Measurements from ENCODE around the gene KEAP1. TPM values are rescaled to one million over a fixed set of nuclear protein-coding genes. Genes with fewer than 3 reads are reported as not detected.

KEAP1 gene
- total and polyA plus RNA-seq, 9 of the 15 experiments (the other 6 are each of a cell fraction or from before 2014, with no cell fraction given) = 2.1 to 95.6 (median 64.3) TPM

DNA sequence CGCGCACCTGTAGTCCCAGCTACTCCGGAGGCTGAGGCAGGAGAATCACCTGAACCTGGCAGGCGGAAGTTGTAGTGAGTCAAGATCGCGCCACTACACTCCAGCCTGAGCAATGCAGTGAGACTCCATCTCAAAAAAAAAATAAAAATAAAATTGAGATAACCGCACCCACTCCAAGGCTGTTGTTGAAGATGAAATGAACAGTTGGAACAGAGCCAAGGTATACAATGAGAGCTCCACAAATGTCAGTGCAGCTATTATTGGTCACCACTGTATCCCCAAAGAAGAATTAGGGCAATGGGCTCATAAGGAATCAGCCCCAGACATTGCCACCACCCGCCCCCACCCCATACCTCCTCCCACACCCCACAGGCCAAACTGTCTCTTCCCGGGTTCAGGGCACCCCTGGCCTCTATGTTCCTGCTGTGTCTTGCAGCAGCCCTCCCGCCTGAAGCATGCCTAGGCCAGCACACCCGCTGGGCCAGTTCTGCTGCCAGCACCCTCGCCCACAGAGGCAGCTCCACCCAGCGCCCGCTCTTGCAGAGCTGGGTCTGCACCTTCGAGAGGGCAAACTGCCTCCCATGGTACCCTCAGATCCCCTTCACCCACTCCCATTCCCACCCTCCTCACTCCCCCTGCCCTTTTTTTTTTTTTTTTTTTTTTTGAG, 17.6 kb upstream of the KEAP1 start:
- H3K27ac ChIP-seq (ENCODE audit: extremely low read depth, low read depth, low read length) = no peak overlapping the region
- 66% methylated on average over 14 of the region's 15 CpGs for WGBS (ENCODE audit: insufficient coverage, low coverage, missing lambda C conversion rate)
- H3K79me2 ChIP-seq (ENCODE audit: control insufficient read depth, insufficient read depth, low read length) = no peaks in the 10 kb centered on the region
- BruUV-seq (replicated peaks) = no TSS peak
- H3K9me3 ChIP-seq (replicated peaks; ENCODE audit: control insufficient read depth, insufficient read depth, low read depth, low read length) = no peaks in the 10 kb centered on the region
- no peaks in the 10 kb centered on the region; the same call in 1 of the 2 replicates for H4K20me1 ChIP-seq (replicated peaks; ENCODE audit: control insufficient read depth, insufficient read depth, low read length)
- no peak overlapping the region for H3K9ac ChIP-seq (ENCODE audit: insufficient read depth in 1 of 2, low read depth in 2 of 2, low read length in 2 of 2)
- in situ Hi-C loops (cut with MboI) = no loop called here
- no peak overlapping the region for H3K4me2 ChIP-seq (ENCODE audit: insufficient read depth, low read length)
- ChIA-PET POLR2A (no interaction called here), CTCF (ENCODE audit: low intra/inter-chr PET ratio) (no interaction called here)
- TF ChIP-seq EGR1 (conservative IDR thresholded peaks at IDR 0.05) = no peak
- TF ChIP-seq NFIC (IDR thresholded peaks at IDR 0.05) = peak; percentile 85
- no peak for TF ChIP-seq GATA2 (CRISPR knock-in tag; IDR thresholded peaks at IDR 0.05)
- TF ChIP-seq TAF15 (IDR thresholded peaks at IDR 0.05; ENCODE audit: low read depth, low read length) = no peak
- TF ChIP-seq BRCA1 (IDR thresholded peaks at IDR 0.05) = no peak
- TF ChIP-seq BRCA1 (CRISPR knock-in tag; IDR thresholded peaks at IDR 0.05) = no peak
- TF ChIP-seq, protein P1, sequence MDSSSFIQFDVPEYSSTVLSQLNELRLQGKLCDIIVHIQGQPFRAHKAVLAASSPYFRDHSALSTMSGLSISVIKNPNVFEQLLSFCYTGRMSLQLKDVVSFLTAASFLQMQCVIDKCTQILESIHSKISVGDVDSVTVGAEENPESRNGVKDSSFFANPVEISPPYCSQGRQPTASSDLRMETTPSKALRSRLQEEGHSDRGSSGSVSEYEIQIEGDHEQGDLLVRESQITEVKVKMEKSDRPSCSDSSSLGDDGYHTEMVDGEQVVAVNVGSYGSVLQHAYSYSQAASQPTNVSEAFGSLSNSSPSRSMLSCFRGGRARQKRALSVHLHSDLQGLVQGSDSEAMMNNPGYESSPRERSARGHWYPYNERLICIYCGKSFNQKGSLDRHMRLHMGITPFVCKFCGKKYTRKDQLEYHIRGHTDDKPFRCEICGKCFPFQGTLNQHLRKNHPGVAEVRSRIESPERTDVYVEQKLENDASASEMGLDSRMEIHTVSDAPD (CRISPR knock-in tag; IDR thresholded peaks at IDR 0.05) = no peak
- peak; percentile 96 for TF ChIP-seq ZKSCAN8 (CRISPR knock-in tag; IDR thresholded peaks at IDR 0.05)
- TF ChIP-seq, protein P2, sequence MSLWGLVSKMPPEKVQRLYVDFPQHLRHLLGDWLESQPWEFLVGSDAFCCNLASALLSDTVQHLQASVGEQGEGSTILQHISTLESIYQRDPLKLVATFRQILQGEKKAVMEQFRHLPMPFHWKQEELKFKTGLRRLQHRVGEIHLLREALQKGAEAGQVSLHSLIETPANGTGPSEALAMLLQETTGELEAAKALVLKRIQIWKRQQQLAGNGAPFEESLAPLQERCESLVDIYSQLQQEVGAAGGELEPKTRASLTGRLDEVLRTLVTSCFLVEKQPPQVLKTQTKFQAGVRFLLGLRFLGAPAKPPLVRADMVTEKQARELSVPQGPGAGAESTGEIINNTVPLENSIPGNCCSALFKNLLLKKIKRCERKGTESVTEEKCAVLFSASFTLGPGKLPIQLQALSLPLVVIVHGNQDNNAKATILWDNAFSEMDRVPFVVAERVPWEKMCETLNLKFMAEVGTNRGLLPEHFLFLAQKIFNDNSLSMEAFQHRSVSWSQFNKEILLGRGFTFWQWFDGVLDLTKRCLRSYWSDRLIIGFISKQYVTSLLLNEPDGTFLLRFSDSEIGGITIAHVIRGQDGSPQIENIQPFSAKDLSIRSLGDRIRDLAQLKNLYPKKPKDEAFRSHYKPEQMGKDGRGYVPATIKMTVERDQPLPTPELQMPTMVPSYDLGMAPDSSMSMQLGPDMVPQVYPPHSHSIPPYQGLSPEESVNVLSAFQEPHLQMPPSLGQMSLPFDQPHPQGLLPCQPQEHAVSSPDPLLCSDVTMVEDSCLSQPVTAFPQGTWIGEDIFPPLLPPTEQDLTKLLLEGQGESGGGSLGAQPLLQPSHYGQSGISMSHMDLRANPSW (CRISPR knock-in tag; IDR thresholded peaks at IDR 0.05) = no peak
- no peak for TF ChIP-seq TAF7 (tag; IDR thresholded peaks at IDR 0.05)
- H3K27me3 ChIP-seq (ENCODE audit: control insufficient read depth in 2 of 2, insufficient read depth in 2 of 2, low read length in 2 of 2) = peaks cover 0 to 10% of the 10 kb centered on the region in 2 experiments; a peak in 3 of 5 replicates
- FAIRE-seq (no peak), DNase-seq (ENCODE audit: extremely low read depth in 1 of 4, low spot score in 3 of 4) (no peak), ATAC-seq (no peak)
- no peaks in the 10 kb centered on the region for H3K36me3 ChIP-seq (ENCODE audit: control insufficient read depth, insufficient read depth, low read length)
- H3K4me3 ChIP-seq = no peak overlapping the region
- intact Hi-C loops (cut with micrococcal nuclease) = no loop called here
- peaks cover 19 to 32% of the 10 kb centered on the region in 2 experiments; a peak in 4 of 5 replicates for H3K4me1 ChIP-seq (replicated peaks in 1 of 2; ENCODE audit: control insufficient read depth in 2 of 2, insufficient read depth in 2 of 2, low read length in 2 of 2)
- no peak overlapping the region for H2AFZ ChIP-seq (ENCODE audit: low read depth, low read length)
- no peaks in the 10 kb centered on the region for H3K9me1 ChIP-seq (ENCODE audit: control insufficient read depth, insufficient read depth, low read length)

All from K562 (cell line).